ENCODE data around the gene AP2M1.
A peak's percentile ranks its signal among the peaks of the same experiment; 100 is the strongest.

DNA sequence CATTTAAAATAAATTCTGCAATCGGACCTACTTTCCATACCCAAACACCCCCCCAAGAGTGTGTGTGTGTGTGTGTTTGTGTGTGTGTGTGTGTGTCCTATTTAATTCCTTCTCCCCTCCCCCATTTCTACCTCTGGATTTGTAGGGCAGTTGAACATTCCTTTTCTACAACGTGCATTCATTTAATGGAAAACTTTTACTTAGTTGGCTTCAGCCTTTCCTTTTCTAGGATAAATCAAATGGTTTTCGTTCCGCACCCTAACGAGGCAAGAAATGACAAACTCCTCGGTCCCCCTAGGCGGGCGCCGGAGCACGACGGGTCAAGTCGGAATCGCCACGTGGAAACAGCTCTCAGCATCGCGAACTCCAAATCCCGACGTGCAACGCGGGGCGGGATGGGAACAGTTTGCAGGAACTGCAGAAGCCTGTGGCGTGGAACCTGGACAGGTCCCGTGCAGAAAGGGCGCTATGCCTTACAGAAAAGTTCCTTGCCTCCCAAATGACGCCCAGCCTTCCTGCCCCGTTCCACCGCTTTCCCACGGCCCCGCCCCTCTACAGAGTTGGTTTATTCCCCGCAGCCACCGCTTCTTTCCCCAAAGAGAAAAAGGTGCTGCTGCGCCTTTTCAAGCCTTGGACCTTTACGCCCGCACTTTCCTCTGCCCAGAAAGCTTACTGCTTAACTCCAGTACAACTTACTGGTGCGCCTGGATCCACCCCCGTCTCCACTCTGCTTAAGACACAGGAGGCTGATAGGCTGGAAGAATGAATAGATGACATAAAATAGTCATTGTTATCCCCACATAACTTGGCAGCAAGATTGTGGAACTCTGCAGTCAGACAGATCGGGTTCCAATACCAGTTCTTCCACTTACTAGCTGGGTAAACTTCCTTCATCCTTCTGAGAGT lies 40.6 kb upstream of the AP2M1 start:
- TF ChIP-seq, protein P1, sequence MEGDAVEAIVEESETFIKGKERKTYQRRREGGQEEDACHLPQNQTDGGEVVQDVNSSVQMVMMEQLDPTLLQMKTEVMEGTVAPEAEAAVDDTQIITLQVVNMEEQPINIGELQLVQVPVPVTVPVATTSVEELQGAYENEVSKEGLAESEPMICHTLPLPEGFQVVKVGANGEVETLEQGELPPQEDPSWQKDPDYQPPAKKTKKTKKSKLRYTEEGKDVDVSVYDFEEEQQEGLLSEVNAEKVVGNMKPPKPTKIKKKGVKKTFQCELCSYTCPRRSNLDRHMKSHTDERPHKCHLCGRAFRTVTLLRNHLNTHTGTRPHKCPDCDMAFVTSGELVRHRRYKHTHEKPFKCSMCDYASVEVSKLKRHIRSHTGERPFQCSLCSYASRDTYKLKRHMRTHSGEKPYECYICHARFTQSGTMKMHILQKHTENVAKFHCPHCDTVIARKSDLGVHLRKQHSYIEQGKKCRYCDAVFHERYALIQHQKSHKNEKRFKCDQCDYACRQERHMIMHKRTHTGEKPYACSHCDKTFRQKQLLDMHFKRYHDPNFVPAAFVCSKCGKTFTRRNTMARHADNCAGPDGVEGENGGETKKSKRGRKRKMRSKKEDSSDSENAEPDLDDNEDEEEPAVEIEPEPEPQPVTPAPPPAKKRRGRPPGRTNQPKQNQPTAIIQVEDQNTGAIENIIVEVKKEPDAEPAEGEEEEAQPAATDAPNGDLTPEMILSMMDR (IDR thresholded peaks at IDR 0.05; ENCODE audit: low read depth, low read length, missing input control): no peak
- TF ChIP-seq, protein P2, sequence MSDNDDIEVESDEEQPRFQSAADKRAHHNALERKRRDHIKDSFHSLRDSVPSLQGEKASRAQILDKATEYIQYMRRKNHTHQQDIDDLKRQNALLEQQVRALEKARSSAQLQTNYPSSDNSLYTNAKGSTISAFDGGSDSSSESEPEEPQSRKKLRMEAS (IDR thresholded peaks at IDR 0.05): peak; percentile 94
- TF ChIP-seq EGR1 (IDR thresholded peaks at IDR 0.05; ENCODE audit: low read depth in 2 of 2): peak in 1 of 2 donors; percentile 19
